Choroid plexus epithelial cell (primary cell): ENCODE data around the gene FILIP1L.
A peak's percentile ranks its signal among the peaks of the same experiment; 100 is the strongest.

Experiments
- DNase-seq: peaks from one replicate; pipeline ENCODE4 v3.0.0-alpha.2; 2010; ENCODE audit warnings: low read depth
- H3K4me3 ChIP-seq: 2 replicates; pipeline ENCODE4 v1.5.1; 2011; ENCODE audit warnings: low read depth, mild to moderate bottlenecking, control low read depth, low read length, moderate library complexity
- TF ChIP-seq, protein P1 (sequence below): conservative IDR thresholded peaks from 2 replicates; pipeline ENCODE4 v1.5.1; 2011; ENCODE audit warnings: low read depth, mild to moderate bottlenecking, control low read depth, inconsistent platforms, low read length, moderate library complexity

Gene FILIP1L

DNA sequence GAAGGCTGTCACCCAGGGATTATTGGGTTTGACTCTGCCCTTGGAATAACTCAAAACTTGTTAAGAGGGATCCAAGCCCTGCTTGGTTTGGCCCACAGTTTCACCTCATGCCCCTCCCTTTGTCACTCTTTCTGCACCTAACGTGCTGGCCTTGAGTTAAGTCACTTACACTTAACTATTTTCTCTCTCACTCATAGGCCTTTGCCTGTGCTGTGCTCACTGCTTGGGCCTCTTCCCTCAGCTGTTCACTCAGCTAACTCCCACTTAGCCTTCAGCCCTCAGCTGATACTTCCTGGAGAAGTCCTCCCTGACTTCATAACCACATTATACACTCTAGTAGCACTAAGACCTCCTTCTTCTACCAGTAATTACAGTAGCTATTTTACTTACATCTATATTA is 163.4 kb downstream of the FILIP1L start:
- TF ChIP-seq, protein P1, sequence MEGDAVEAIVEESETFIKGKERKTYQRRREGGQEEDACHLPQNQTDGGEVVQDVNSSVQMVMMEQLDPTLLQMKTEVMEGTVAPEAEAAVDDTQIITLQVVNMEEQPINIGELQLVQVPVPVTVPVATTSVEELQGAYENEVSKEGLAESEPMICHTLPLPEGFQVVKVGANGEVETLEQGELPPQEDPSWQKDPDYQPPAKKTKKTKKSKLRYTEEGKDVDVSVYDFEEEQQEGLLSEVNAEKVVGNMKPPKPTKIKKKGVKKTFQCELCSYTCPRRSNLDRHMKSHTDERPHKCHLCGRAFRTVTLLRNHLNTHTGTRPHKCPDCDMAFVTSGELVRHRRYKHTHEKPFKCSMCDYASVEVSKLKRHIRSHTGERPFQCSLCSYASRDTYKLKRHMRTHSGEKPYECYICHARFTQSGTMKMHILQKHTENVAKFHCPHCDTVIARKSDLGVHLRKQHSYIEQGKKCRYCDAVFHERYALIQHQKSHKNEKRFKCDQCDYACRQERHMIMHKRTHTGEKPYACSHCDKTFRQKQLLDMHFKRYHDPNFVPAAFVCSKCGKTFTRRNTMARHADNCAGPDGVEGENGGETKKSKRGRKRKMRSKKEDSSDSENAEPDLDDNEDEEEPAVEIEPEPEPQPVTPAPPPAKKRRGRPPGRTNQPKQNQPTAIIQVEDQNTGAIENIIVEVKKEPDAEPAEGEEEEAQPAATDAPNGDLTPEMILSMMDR = no peak
- H3K4me3 ChIP-seq = no peak overlapping the region
- DNase-seq = no peak

DNA sequence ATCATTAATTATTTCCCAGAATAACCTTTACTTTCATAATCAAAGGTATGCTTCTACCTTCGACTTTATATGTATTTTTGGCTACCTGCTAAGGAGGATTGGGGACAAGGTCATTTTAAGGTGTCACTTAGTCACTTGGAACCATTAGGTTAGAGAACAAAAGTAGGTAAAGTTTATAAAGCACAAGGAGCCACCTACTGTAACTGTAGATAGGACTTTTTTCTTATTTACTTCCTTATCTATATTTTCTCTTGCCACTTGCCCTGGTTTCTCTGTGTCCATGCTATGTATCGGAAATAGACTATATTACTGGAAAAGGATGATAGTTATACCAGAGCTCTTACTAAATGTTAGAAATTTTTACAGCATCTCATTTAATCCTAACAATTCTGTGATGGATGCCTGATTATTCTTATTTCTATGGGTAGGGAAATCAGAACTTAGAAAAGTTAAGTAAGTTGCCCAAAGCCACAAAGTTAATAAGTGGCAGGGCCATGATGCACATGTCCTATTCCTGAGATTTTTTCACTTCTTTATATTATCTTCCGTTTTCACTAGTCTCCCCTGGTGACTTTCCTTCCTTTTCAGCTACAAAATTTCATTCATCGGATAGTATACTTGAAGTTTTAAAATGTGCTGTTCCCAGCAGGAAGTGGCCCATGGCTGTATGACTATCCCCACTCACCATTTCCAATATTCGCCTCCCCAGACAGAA is 164.2 kb downstream of the FILIP1L start:
- DNase-seq = no peak
- TF ChIP-seq, protein P1 = no peak
- no peak overlapping the region for H3K4me3 ChIP-seq

DNA sequence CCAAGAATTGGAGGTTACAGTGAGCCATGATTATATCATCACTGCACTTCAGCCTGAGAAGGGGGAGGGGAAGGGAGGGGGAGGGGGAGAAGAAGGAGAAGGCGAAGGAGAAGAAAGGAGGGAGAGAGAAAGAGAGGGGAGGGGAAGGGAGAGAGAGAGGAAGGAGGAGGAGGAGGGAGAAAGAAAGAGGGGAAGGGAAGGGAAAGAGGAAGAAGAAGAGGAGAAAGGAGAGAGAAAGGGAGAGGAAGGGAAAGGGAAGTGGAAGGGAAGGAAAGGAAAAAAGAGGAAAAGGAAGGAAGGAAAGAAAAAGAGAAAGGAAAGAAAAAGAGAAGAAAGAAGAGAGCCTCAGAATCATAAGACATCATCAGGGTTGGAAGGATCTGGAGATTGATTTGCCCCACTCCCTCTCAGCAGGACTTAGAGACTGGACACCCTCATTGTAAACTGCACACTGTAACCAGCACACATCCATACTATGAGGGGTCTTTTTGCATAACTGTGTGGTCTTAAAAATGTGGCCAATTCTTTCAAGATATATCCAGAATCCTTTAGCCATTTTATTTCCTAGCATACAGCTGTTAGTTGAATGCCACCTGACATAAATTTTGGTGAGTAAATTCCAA is 165.7 kb downstream of the FILIP1L start:
- H3K4me3 ChIP-seq = no peak overlapping the region
- DNase-seq = no peak
- TF ChIP-seq, protein P1 = no peak

DNA sequence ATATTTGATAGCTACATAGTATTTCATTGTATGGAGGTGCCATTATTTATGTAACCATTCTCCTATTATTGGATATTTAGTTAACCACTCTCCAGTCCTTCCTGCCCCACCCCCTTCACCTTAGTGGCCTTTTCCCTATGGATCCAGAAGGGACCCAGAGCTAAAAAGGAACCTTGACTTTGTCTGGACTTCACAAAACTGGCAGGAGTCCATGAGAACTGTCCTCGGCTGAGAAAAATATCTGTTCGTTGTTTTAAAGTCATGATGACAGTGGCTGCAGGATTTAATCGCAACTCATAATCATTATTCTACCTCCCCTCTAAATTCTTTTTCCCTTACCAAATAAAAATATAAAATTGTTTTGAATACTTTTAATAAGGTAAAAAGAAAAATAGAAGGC is 166.9 kb downstream of the FILIP1L start:
- no peak for DNase-seq
- H3K4me3 ChIP-seq = no peak overlapping the region
- TF ChIP-seq, protein P1 = no peak

DNA sequence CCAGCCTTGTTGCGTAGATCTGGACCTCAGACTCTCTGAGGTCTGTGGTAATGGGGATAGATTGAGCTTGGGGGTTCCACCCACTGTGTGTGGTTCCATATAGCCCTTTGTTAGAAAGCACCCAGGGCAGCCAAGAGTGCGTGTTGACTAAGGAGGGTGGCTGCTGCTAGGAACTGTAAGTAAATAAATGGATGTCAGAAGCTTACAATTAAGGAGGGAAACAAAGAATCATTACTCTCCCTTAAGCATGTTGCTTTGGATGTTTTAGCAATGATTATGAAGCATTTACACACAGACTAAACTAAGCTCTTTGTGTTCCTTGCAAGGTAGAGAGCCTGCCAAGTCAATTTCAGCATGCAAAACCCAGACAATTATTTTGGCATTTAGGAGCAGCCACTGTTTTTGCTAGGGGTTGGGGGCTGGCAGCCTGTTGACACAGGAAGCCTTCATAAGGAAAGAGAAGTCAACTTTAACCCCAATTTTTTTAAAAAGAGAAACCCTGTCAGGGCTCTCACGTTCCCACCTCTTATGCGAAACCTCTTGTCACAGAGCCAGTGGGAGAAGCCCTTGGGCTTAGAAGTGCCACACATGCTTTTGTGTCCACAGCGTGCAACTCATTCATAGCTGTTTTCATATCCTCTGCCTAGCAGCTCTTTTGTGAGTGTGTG is 168.8 kb downstream of the FILIP1L start:
- TF ChIP-seq, protein P1 = no peak
- no peak overlapping the region for H3K4me3 ChIP-seq
- DNase-seq = no peak

DNA sequence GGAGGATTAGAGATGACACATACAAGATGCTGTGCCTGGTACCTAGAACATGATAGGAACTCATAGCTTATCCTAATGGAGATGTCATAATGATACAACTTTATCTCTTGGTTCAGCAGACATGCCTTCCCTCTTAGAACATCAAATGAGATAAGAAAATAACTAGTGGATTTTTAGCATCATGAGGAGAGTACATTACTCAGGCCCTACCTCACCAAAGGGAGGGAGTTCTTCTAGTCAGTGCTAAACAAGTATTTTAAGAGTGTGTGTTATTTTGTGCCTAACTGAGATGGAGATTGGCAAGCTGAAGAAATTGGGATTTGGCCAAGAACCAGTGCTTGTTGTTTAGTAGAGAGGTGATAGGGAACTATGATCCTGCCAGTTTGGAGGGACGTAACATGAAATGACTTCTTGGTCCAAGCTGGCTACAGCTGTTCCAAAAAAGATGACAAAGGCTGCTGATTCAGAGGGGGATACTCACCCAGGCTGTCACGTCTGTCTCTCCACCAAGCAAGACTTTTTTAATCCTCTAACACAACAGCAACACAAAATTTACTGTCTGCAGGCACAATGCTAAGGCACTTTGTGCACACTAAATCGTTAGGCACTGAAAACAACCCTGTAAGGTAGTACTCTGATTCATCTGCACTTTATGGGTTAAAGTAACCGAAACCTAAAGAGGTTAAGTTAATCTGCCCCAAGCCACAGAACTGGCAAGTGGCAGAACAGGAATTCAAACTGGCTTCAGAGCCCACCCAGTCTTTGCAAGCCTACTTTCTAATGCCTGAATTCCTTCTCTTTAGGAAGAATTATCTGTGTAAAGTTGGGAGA is 170.2 kb downstream of the FILIP1L start:
- no peak overlapping the region for H3K4me3 ChIP-seq
- TF ChIP-seq, protein P1 = no peak
- DNase-seq = peak; percentile 38
